ENCODE data around the gene MAML3.

- no peak for TF ChIP-seq POLR2A (IDR thresholded peaks at IDR 0.05)
- TF ChIP-seq CTCF (IDR thresholded peaks at IDR 0.05), result no peak
These were observed 404.0 kb downstream of the MAML3 start for GRCh38 chr4:139749835-139750498.

Data from lower leg skin (tissue), 3 donors.